IPS DF 4.7 (cell line): ENCODE measurements around the gene CCDC87.
"Not testable (repeated sequence)": the region's sequence is repeated elsewhere in the genome, so short reads cannot be mapped to it uniquely, and the experiment has no call there.

Experiments used
- DNase-seq: peaks from one replicate; pipeline ENCODE4 v3.0.0-alpha.2; 2013; ENCODE audit warnings: low spot score; ENCODE audit errors: extremely low read depth

The CCDC87 gene

DNA sequence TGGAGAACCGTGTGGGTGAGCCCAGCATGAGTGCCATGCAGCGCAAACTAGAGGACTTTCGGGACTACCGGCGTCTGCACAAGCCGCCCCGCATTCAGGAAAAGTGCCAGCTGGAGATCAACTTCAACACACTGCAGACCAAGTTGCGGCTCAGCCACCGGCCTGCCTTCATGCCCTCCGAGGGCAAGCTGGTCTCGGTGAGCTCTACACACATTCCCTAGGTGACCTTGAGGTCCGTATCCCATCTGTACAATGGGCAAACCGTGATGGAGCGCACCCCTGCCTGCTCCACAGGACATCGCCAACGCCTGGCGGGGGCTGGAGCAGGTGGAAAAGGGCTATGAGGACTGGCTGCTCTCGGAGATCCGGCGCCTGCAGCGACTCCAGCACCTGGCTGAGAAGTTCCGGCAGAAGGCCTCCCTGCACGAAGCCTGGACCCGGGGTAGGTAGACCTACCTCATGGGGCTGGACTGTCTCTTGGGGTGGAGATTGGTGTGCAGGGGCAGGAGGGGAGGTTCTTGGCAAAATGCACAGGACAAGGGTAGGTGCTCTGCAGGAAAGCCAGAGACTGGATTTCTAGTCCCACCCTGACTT, 35.0 kb downstream of the CCDC87 start:
- no peak for DNase-seq

GRCh38 chr11:66556086-66556485, 36.8 kb downstream of the CCDC87 start:
- no peak for DNase-seq

- no peak for DNase-seq
These were observed 37.4 kb downstream of the CCDC87 start for GRCh38 chr11:66555416-66555815.

GRCh38 chr11:66554602-66555001, 38.3 kb downstream of the CCDC87 start:
- DNase-seq: no peak

- no peak for DNase-seq
These were observed 42.0 kb downstream of the CCDC87 start for GRCh38 chr11:66550887-66551286.

DNA sequence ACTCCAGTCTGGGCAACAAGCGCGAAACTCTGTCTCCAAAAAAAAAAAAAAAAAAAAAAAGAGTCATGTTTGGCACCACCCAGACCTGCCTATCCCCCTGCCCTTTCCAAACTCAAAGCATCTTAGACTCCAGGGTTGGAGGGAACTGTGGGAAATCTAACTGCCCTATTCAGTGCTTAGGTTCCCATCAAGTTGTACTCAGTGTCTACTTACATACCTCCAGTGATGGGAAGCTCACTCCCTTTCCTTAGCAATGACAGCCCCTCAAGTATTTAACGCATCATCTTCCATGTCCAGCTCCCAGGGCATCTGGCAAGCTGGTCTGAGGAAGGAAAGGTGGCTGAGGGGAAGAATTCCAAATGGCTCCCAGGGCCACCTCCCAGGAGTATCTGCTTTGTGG, 43.2 kb downstream of the CCDC87 start:
- no peak for DNase-seq

DNA sequence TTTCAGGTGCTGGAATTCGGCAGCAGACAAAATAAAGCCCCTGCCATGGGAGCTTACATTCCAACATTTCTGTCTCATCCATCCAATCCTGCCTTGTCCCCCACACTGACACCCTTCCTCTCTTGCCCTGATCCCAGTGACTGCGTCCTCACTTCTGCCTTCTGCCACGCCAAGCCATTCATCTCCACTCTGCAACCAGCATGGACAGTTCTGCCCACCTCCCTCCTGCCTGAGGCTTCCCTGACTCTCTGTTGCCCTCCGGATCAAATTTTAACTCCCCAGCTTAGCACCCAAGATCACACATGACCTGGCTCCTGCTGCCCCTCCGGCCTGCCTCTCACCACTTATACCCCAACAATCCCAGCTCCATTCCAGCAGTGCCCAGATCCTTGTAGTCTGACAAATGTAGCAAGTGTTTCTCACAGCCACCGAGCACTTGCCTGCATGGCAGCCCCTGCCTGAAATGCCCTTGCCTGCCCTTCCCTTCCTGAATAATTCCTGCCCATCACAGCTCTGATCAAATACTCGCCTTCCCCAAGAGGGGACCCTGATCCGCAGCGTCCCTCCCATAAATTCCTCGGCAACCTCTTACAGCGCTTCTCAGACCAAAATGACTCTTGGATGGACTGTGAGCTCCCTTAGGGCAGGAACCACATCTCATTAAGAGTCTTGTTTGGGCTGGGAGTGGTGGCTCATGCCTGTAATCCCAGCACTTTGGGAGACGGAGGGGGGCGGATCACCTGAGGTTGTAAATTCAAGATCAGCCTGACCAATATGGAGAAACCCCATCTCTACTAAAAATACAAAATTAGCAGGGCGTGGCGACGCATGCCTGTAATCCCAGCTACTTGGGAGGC, 43.9 kb downstream of the CCDC87 start:
- no peak for DNase-seq

GRCh38 chr11:66548041-66548440, 44.8 kb downstream of the CCDC87 start:
- no peak for DNase-seq

DNA sequence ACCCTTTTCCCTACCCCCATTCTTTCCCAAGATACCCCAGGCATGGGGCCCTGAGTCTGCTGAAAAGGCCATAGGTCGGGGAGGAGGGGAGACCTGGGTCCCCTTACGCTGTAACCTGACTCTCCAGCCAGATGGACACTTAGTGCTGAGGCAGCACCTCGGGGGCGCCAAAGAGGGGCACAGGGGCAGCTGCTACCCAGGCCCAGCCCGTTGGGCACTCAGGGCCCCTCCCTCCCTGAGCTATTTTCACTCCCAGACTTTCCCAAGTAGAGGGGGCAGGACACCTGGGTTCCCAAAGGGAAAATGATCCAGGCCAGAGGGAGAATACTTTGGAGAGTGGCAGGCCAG, 45.2 kb downstream of the CCDC87 start:
- DNase-seq: no peak

DNA sequence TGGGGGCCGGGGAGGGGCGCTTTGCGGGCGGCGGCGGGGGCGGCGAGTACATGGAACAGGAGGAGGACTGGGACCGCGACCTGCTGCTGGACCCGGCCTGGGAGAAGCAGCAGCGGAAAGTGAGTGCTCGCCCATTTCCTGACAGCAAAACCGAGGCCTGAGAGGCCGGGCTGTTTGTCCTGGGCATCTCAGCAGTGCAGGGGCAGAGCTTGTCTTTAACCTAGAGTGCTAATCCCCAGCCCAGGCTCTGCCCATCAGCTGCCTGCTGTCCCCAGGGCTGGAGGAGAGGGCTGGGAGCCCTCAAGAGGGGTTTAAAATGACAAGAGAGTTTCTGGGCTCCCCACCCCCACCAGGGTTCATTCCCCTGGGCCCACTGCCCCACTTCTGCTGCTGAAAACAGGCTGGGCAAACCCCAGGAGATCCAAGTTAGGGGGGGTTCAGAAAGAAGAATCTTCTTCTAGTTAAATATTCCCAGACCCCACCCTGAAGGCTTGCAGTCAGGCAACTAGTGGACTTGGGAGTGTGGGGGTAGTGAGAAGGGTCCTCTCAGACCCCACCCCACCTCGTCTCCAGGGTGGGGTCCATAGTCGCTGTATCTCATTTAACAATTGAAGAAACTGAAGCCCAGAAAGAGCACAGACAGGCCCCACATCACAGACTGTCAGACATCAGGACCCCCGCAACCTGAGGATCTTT, 45.7 kb downstream of the CCDC87 start:
- no peak for DNase-seq

DNA sequence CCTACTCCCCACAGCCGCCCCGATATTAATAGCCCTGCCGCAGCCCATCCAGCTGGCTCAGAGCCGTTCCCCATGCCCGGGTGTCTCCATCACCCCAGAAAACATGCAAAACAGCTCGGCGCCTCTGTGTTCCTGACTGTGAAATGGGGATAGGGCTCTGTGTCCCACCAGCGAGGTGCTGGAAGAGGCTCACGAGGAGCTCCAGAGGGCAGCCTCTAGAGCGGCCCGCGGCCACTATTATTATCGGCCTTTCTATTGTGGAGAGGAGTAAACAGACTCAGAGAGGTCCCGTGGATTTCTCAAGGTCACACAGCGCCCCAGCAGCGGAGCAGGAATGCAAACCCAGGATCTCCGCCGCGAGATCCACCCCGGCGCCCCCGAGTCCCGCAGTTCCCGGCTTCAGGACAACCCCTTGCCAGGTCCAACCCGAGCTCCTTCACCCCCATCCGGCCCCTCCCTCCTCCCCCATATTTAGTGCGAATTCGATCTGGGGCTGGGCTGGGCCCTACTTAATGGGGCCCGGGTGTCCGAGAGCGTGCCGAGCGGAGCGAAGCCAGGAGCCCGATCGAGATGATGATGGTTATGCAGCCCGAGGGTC, 46.4 kb downstream of the CCDC87 start, which contains the start of gene ACTN3:
Gene ACTN3, plus strand, starts transcription at position 536 of the 598 bp plus-strand sequence. Its CDS starts 35 bp downstream, at position 571.
- DNase-seq: no peak

DNA sequence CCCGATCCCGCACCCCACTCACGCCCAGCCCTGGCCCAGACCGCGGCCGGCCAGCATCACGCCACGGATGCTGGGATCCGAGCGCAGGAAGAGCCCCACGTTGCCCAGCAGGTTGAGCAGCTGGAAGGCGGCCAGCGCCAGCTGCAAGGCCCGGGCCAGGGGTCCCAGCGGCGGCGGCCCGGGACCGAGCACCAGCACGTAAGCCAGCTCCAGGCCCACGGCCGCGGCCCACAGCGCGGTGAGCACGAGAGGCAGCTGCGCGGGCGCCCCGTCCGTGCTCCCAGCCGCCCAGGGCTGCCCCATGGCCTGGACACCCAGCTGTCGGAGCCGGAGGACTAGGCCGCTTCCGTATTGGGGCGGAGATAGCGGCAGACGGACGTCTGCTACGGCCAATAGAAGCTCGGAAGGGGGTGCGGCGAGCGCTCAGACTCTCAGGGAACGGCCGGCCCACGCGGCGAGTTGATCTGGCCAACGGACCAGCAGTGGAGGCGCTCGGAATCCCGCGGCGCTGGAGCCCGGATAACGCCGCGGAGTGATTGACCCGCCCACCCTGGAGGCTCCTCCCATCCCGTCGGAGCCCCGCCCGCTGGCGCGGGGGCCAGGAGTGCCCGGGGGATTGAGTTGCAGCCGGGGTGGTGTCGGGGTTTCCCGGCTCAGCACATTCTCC, 47.0 kb downstream of the CCDC87 start, which contains the start of gene ZDHHC24:
Gene ZDHHC24, minus strand, starts transcription at position 348 of the 667 bp plus-strand sequence. Its CDS starts 45 bp downstream, at position 303.
- DNase-seq: peak; percentile 84

GRCh38 chr11:66544952-66545351, 47.9 kb downstream of the CCDC87 start:
- DNase-seq: not testable (repeated sequence)

DNA sequence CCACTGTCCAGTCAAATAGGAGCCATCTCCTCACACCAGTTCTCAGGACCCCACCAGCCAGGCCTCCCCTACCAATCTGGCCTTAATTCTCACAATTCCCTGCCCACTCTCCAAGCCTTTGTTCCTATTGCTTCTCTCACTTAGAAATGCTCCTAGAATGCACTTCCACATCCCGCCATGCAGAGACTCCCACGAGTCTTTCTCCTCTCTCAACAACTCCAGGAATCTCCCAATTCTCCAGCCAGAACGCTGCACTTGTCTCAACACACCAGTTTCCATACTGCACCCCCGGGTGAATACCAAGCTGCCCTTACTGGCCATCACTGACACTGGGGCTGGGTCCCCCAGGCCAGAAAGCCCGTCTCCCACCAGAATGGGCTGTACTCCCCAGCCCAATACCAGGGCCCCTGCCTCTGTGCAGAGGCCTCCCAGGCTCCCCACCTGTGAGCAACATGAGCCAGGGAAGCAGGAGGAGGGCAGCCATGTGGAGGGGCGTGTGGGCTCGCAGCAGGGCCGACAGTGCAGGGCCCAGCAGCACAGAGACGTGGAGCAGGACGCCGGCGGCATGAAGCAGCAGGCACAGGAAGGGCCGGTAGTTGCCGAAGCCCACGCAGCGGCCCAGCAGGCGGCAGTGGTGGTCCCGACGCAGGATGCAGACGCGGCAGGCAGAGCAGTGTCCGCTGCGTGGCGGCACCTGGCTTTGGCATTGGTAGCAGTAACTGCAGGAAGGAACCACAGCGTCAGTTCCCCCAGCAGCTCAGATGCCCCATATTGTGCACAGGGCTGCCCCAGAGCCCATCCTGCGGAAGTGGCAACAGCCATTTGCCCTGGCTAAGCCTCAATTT, 49.4 kb downstream of the CCDC87 start:
- DNase-seq: no peak

GRCh38 chr11:66542362-66542761, 50.5 kb downstream of the CCDC87 start:
- DNase-seq: no peak

GRCh38 chr11:66541892-66542291, 51.0 kb downstream of the CCDC87 start:
- DNase-seq: no peak

DNA sequence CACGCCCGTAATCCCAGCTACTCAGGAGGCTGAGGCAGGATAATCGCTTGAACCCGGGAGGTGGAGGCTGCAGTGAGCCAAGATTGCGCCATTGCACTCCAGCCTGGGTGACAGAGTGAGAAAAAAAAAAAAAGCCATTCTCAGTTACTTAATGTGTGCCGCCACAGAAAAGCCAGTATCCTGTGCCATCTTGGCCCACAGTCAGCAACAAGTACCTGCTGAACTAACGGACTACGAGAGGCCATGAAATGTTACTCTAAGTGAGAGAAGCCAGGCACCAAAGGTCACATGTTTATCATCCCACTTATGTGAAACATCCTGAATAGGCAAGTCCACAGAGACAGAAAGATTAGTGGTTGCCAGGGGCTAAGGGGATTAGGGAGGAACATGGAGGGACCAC, 52.3 kb downstream of the CCDC87 start:
- not testable (repeated sequence) for DNase-seq
